DND-41 (cell line): Measurements from ENCODE around the gene PEF1.

Source experiments
- CTCF ChIP-seq: IDR thresholded peaks from 2 replicates; pipeline ENCODE4 v1.5.1; 2012; ENCODE audit warnings: borderline replicate concordance, low read length, moderate library complexity, mild to moderate bottlenecking; ENCODE audit not compliant: poor library complexity, severe bottlenecking; ENCODE audit errors: extremely low read depth
- EZH2 ChIP-seq: IDR thresholded peaks from 3 replicates; pipeline ENCODE4 v1.6.1; 2012; ENCODE audit warnings: borderline replicate concordance, low read depth, mild to moderate bottlenecking, moderate library complexity, low read length, inconsistent platforms; ENCODE audit not compliant: severe bottlenecking

DNA sequence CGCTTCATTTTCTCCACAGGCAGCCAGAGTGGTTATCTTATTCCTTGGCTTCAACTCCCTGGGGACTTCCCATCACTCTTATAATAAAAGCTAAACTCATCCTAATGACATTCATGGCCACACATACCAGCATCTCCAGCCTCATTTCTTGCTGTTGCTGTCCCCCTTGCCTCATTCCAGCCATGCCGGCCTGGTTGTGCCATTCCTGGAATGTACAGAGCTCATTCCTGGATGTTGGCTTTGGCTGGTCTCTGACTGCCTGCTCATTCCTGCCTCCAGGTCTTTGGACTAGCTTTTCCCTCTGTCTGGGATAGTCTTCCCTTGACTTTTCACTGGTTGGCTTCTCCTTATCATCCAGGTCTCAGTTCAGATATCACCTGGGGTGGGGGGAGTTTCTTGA is 2.4 kb upstream of the PEF1 start:
- no peak for TF ChIP-seq EZH2
- no peak for TF ChIP-seq CTCF
